OCI-LY3 (cell line): ENCODE measurements around the gene IRX4.

Experiments
- H2AFZ ChIP-seq: fragments of 200-600, 300-600 bp; shearing (Covaris generic); 2 replicates; pipeline ENCODE4 v1.6.0; 2014; ENCODE audit warnings: antibody characterized with exemption, low read depth, low read length
- H3K27ac ChIP-seq: fragments of 200-600, 300-600 bp; sonication (generic); 2 replicates; pipeline ENCODE4 v1.5.1; 2014; ENCODE audit warnings: mild to moderate bottlenecking, low read length, moderate library complexity, mixed read lengths
- H3K27me3 ChIP-seq: fragments of 200-600, 300-600 bp; sonication (generic); 2 replicates; pipeline ENCODE4 v1.6.1; 2014; ENCODE audit warnings: low read depth, low read length, mixed read lengths
- H3K36me3 ChIP-seq: fragments of 200-600, 300-600 bp; sonication (generic); replicated peaks from 2 replicates; pipeline ENCODE3; 2014; ENCODE audit warnings: low read depth, low read length, mixed read lengths
- H3K4me1 ChIP-seq: fragments of 300-600, 200-600 bp; sonication (generic); 2 replicates; pipeline ENCODE4 v1.6.1; 2014; ENCODE audit warnings: low read length, mixed read lengths
- H3K4me2 ChIP-seq: fragments of 200-600, 300-600 bp; sonication (generic); 2 replicates; pipeline ENCODE4 v1.6.1; 2014; ENCODE audit warnings: low read length, mixed read lengths
- H3K4me3 ChIP-seq: fragments of 300-600, 200-600 bp; sonication (generic); 2 replicates; pipeline ENCODE4 v1.5.1; 2014; ENCODE audit warnings: antibody characterized with exemption, mild to moderate bottlenecking, low read length, moderate library complexity
- H3K79me2 ChIP-seq: fragments of 300-600, 200-600 bp; shearing (Covaris generic); 2 replicates; pipeline ENCODE4 v1.6.1; 2014; ENCODE audit warnings: mild to moderate bottlenecking, low read length, mixed read lengths
- H3K9ac ChIP-seq: fragments of 300-600, 200-600 bp; shearing (Covaris generic); 2 replicates; pipeline ENCODE4 v1.6.0; 2014; ENCODE audit warnings: mild to moderate bottlenecking, low read length, moderate library complexity
- H3K9me3 ChIP-seq: fragments of 200-600, 300-600 bp; shearing (Covaris generic); 2 replicates; pipeline ENCODE4 v1.6.1; 2014; ENCODE audit warnings: low read length, mixed read lengths; ENCODE audit not compliant: insufficient read depth
- H4K20me1 ChIP-seq: fragments of 200-600, 300-600 bp; sonication (generic); 2 replicates; pipeline ENCODE4 v1.6.1; 2016; ENCODE audit warnings: low read length, mixed read lengths; ENCODE audit not compliant: insufficient read depth
- CTCF ChIP-seq: fragments of 200-600, 300-600 bp; sonication (generic); IDR thresholded peaks from 2 replicates; pipeline ENCODE4 v1.5.1; 2014; ENCODE audit warnings: antibody characterized with exemption, low read length, low read depth
- EZH2phosphoT487 ChIP-seq: fragments of 200-600 bp; shearing (Covaris generic); IDR thresholded peaks from 2 replicates; pipeline ENCODE4 v1.6.1; 2018; ENCODE audit warnings: antibody characterized with exemption, mixed run types, low read depth

The IRX4 gene

DNA sequence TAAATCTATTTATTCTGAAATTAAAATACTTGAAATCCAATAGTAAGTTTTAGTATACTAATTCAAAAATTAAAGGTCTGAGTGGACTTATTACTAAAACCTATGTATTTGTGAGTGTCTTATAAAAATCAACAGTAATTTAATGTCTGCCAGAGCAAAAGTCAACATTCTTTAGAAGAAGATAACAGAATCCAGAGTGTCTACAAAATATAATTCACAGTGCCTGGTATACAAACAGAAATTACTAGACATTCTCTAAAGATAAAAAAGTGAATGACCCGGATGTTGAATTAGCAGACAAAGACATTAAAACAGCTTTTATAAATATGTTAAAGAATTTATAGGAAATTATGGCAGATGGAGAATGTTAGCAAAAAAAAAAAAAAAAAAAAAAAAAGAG lies 22.4 kb upstream of the IRX4 start:
- H3K9me3 ChIP-seq, result no peaks in the 10 kb centered on the region
- no peak overlapping the region for H3K4me3 ChIP-seq
- no peak overlapping the region for H3K4me2 ChIP-seq
- H3K9ac ChIP-seq, result no peak overlapping the region
- H3K27ac ChIP-seq, result no peak overlapping the region
- no peaks in the 10 kb centered on the region for H3K27me3 ChIP-seq
- H3K79me2 ChIP-seq, result no peaks in the 10 kb centered on the region
- TF ChIP-seq EZH2phosphoT487 (no peak), CTCF (no peak)
- H3K36me3 ChIP-seq, result no peaks in the 10 kb centered on the region
- no peaks in the 10 kb centered on the region for H3K4me1 ChIP-seq
- H2AFZ ChIP-seq, result no peak overlapping the region
- no peaks in the 10 kb centered on the region for H4K20me1 ChIP-seq

- Histone ChIP-seq H3K9me3 (no peaks in the 10 kb centered on the region), H3K36me3 (no peaks in the 10 kb centered on the region), H2AFZ (no peak overlapping the region), H3K4me1 (no peaks in the 10 kb centered on the region), H4K20me1 (no peaks in the 10 kb centered on the region), H3K4me3 (no peak overlapping the region), H3K79me2 (no peaks in the 10 kb centered on the region), H3K9ac (no peak overlapping the region), H3K4me2 (no peak overlapping the region), H3K27ac (no peak overlapping the region), H3K27me3 (no peaks in the 10 kb centered on the region)
- no peak for TF ChIP-seq EZH2phosphoT487
- no peak for TF ChIP-seq CTCF
These were observed 19.3 kb upstream of the IRX4 start for GRCh38 chr5:1901983-1902382.

GRCh38 chr5:1901061-1901460 lies 18.3 kb upstream of the IRX4 start:
- Histone ChIP-seq H3K4me3 (no peak overlapping the region), H3K4me1 (no peaks in the 10 kb centered on the region), H3K27ac (no peak overlapping the region), H3K4me2 (no peak overlapping the region), H4K20me1 (no peaks in the 10 kb centered on the region), H3K79me2 (no peaks in the 10 kb centered on the region), H3K9ac (no peak overlapping the region), H3K27me3 (no peaks in the 10 kb centered on the region), H3K9me3 (no peaks in the 10 kb centered on the region), H3K36me3 (no peaks in the 10 kb centered on the region), H2AFZ (no peak overlapping the region)
- no peak for TF ChIP-seq EZH2phosphoT487
- TF ChIP-seq CTCF, result no peak

DNA sequence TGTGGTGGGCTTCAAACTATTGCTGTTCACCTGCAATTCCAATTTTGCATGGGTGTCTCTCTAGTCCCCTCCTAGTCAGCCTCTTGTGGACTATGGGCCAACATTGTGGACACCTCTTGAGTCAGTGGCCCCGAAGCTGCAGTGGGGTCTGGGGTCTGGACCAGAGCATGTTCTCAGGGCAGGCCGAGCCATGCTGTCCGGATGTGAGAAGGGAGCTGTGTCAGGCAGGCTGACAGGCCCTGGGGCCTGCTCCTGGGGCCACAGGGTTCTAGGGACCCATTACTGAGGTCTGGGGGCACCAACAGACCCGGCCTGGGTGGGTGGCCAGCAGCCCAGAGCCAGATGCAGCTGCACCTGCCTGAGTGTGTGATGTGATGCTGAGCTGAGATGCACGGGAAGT lies 16.5 kb upstream of the IRX4 start:
- no peaks in the 10 kb centered on the region for H3K27me3 ChIP-seq
- no peak overlapping the region for H3K27ac ChIP-seq

More for the DNA sequence above, 16.5 kb upstream of the IRX4 start:
- Histone ChIP-seq H4K20me1 (no peaks in the 10 kb centered on the region), H3K9me3 (no peaks in the 10 kb centered on the region), H3K4me2 (no peak overlapping the region), H3K4me3 (no peak overlapping the region), H2AFZ (no peak overlapping the region), H3K36me3 (no peaks in the 10 kb centered on the region), H3K4me1 (no peaks in the 10 kb centered on the region), H3K79me2 (no peaks in the 10 kb centered on the region), H3K9ac (no peak overlapping the region)
- TF ChIP-seq EZH2phosphoT487, result no peak
